HepG2 (cell line): ENCODE measurements around the gene DIS3L2. TPM values are rescaled to one million over a fixed set of nuclear protein-coding genes. Genes with fewer than 3 reads are reported as not detected.
A peak's percentile ranks its signal among the peaks of the same experiment; 100 is the strongest.

Experiments
- PCBP1 ChIP-seq: fragments of 200-400 bp; formaldehyde crosslinking; IDR thresholded peaks from 2 replicates; pipeline ENCODE4 v1.6.1; 2017; ENCODE audit warnings: mild to moderate bottlenecking, low read depth, low read length, borderline replicate concordance
- RERE ChIP-seq: IDR thresholded peaks from 2 replicates; pipeline ENCODE4 v1.6.1; 2016; ENCODE audit warnings: low read depth, missing genetic modification reagents, missing compliant biosample characterization
- SYNCRIP ChIP-seq: fragments of 200-400 bp; formaldehyde crosslinking; IDR thresholded peaks from 2 replicates; pipeline ENCODE4 v1.6.1; 2018; ENCODE audit warnings: mild to moderate bottlenecking, low read depth, low read length; ENCODE audit not compliant: insufficient read depth
- TOE1 ChIP-seq: sonication (generic); formaldehyde crosslinking; IDR thresholded peaks from 2 replicates; pipeline ENCODE4 v1.4.0; 2020; ENCODE audit warnings: mild to moderate bottlenecking, missing genetic modification reagents
- ZNF225 ChIP-seq: sonication (generic); formaldehyde crosslinking; IDR thresholded peaks from 2 replicates; pipeline ENCODE4 v1.4.0; 2020; ENCODE audit warnings: mild to moderate bottlenecking, missing genetic modification reagents
- ZNF281 ChIP-seq: sonication (generic); formaldehyde crosslinking; IDR thresholded peaks from 2 replicates; pipeline ENCODE4 v1.4.0; 2020; ENCODE audit warnings: missing genetic modification reagents, borderline replicate concordance
- ZNF773 ChIP-seq: sonication (generic); formaldehyde crosslinking; IDR thresholded peaks from 2 replicates; pipeline ENCODE4 v1.4.0; 2020; ENCODE audit warnings: missing genetic modification reagents, borderline replicate concordance
- polyA plus RNA-seq, 8 experiments: library from polyadenylated mRNA; depleted of rRNA in 3 of 8; stranded (reverse) in 7 of 8; unstranded in 1 of 8; fragments of >200 nt; fragmentation: Illumina TruSeq in 4 of 8; extraction: Trizol in 4 of 8; gene quantifications; 2 replicates each; pipeline versions ENCODE4 v1.2.1 to v1.2.3, GENCODE V29; 2011 to 2016; ENCODE audit warnings: low read depth in 4 of 8, missing spikeins in 1 of 8, mixed read lengths in 1 of 8; ENCODE audit not compliant: insufficient read depth in 1 of 8
- total RNA-seq, 5 experiments: library from RNA; depleted of rRNA; stranded (reverse); fragments of >200 nt; fragmentation: Illumina TruSeq; extraction: Trizol; gene quantifications; 2 replicates each; pipeline ENCODE4 v1.2.3, GENCODE V29; 2016; ENCODE audit warnings: low read depth in 1 of 5

The DIS3L2 gene
- total and polyA plus RNA-seq, 2 of the 13 experiments (the other 11 are each of a cell fraction or from before 2014, with no cell fraction given) = 7.0 to 23.9 TPM

- peak; percentile 61; the same call in 1 of the 2 replicates for TF ChIP-seq ZNF281
- TF ChIP-seq TOE1 = no peak
- no peak for TF ChIP-seq RERE (CRISPR knock-in tag)
- no peak for TF ChIP-seq ZNF225 (CRISPR knock-in tag)
- TF ChIP-seq SYNCRIP = no peak
- TF ChIP-seq PCBP1 = no peak
- no peak for TF ChIP-seq ZNF773
Measured at GRCh38 chr2:231923010-231923344, 38.5 kb upstream of the DIS3L2 start (continued).
